GM18526 (cell line): ENCODE data around the gene MICAL3.
A peak's percentile ranks its signal among the peaks of the same experiment; 100 is the strongest.

Source experiments
- POLR2A ChIP-seq: IDR thresholded peaks from 3 replicates; pipeline ENCODE4 v1.6.1; 2011; ENCODE audit not compliant: insufficient read length; ENCODE audit errors: extremely low read depth

The MICAL3 gene

DNA sequence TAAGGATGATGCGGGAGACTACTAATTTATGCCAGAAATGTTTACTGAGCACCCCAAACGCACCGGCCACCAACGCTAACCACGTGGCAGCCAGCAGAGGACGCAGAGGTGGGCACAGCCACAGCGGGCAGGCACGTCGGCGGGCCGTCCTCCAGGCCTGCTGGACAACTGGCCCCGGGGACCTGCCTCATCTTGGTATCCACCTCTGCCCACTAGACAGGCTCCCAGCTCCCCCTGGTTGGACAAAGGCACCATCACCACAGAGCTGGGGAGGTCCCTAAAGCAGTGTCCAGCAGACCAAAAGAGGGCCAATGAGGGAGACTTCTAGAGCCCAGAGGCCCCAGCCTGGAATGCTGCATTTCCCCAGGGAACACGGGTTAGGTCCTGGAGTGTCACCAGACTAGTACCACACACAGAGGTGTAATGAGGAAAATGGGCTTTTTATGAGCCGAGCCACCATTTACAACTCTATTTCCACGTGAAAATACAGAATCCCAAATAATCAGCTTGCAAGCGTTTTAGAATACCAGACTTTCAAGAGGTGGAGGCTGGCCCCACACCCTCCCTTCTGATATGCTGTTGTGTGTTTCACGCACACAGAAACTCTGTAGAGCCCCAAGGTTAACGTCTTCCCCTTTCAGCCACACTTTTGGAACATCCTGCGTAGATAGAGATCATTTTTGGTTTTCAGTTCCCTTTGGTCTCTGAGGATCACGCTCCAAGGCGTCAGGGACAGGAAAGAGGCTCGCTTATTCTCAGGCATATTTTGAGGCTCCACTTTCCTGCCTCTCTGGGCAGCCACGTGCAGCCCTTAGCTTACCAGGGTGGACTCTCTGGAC is 226.4 kb downstream of the MICAL3 start:
- peak; percentile 22 for TF ChIP-seq POLR2A

DNA sequence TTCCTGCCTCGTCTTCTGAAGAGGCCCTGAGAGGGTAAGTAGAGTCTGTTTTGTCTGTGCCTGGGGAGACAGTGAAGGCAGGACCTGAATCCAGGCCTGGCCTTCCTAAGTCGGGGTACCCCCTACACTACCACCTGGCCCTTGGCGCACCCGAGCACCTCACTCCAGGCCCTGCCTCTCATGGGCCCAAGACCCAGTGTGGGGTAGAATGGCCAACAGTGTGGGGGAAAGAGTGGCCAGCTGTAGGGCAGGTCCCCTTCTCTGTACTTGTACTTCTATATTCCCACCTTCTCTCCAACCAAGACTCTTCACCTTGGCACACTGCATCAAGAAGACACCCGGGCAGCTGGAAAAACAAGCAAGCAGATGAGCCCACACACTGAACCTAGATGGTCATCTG is 227.7 kb downstream of the MICAL3 start:
- no peak for TF ChIP-seq POLR2A

DNA sequence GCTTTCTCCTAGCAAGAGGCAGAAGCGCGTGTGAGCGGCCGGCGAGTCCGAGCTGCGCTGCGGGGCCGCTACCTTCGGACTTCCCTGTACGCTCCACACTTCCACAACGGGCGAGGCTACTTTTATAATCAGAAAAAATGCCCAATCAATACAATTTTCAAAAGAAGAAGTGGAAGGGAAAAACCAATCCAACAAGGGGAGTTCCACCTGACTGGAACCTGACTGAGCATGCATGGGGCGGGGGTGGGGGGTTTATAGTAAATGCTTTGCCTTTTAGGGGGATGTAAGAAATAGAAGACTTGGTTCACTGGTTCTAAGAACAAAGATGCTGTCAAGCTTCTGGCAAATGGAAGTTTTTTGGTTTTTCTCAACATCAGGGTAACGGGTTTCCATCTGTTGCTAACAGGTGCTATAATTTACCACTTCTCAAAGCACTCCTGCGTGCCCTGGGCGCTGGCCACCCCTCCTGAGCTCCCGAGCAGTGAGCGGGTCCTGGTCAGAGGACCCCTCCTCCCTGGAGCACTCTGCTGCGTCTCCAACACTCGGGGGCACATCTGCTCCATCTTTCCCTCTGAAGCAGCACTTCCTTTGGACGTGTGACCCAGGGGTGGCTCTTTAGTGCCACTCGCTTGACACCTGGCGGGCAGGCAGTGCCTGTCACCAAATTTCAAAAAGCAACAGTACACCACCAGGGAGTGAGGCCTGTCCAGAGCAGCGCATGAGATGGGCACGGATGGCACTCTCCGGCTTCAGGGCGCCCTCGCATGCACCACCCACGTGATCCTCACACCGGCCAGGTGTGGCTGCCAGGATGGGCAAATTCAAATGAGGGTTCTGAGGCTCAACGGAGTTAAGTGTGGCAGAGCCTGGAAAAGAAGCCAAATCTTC is 228.5 kb downstream of the MICAL3 start:
- TF ChIP-seq POLR2A, result peak; percentile 54

DNA sequence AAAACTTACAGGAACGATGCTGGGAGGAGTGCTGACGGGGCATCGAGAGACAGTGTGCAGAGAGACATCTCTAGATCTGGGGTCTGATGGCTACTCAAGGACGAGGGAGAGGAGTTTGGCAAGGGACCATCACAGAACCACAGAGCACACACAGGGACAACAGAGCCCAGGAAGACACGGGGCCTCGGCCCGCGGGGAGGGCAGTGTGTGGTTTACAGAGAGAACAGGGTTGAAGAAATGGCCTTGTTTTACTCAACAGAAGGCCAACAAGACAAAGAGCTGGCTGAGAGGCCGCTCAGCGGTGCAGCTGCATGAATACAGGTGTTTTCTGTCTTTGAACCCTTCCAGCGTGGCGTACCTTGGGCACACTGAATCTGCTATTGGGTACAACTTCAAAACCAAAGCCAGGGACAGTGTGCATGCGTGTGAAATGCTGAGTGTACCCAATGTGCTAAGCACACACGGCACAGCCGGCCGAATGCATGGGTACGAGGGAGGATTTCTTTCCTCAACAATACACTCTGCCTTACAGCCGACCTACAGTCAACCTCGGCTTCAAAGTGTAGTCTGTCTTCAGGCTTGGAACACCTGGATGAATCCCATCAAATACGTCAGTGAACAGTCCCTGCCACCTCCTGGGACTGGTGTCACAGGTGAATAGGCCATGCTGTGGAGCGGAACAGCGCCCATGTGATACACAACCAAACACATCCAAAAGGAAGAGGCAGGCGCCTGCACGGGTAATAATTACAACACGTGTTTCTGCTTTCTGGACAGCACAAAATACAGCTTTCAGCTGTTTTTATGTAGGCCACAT is 229.4 kb downstream of the MICAL3 start:
- no peak for TF ChIP-seq POLR2A

DNA sequence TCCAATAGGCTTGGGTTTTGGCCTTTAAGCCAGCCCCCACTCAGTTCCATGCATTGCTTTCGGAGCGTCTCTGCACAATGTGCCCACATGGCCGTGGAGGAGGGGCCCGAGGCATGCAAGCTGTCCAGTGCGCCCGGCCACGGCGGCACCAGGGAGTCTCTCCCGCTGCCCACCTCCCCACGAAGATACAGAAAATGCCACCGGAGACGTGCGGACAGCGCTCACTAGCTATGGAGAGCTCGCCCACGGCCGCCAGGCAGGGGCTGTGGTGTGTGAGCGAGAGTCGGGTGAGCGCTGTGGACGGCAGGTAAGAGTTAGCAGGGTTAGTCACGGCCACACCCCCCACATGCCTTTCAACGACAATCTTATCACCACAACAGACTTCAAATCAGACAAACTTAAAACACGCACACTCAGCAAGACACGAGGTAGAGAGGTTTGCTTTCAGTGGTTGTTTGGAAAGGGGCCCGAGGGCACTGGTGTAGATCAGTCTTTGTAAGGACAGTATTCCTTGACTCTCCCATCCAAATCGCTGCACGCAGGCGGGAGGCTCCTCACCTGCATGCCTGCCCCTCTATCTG is 231.4 kb downstream of the MICAL3 start:
- TF ChIP-seq POLR2A, result no peak

DNA sequence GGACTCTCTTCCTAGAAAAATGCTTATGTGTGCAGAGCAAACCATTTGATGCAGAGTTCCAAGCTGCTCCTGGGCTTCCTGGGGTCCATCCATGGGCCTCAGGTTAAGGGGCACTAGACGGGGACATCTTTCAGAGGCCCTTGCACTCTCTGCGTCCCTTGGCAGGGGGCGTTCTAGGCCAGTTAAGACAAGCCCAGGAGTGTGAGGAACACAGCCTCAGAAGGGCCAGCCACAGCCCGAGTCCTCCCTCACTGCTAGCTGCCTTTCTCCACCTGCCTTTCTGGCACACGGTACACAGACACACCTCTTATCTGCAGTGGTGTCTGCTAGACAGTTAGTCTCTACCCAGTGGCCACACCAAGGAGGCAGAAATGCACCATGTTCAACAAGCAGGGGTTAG is 232.1 kb downstream of the MICAL3 start:
- no peak for TF ChIP-seq POLR2A

DNA sequence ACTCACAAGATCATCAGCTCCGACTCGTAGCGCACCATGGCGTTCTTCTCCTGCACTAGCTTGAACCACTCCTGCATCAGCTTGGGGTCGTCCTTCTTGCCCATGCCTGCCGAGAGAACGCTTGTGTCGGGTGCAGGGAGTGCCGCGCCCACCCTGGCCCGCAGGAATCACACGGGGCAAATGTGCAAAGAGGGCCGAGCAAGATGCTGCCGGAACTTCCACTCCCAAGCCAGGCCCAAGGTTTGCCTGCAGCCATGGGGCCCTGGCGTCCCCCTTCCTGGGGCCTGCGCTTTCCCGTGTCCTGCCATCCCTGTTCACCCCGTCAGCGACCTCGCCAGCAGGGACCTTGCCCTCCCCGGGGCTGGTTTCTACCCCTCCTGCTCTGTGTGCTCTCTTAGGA is 233.2 kb downstream of the MICAL3 start:
- no peak for TF ChIP-seq POLR2A

DNA sequence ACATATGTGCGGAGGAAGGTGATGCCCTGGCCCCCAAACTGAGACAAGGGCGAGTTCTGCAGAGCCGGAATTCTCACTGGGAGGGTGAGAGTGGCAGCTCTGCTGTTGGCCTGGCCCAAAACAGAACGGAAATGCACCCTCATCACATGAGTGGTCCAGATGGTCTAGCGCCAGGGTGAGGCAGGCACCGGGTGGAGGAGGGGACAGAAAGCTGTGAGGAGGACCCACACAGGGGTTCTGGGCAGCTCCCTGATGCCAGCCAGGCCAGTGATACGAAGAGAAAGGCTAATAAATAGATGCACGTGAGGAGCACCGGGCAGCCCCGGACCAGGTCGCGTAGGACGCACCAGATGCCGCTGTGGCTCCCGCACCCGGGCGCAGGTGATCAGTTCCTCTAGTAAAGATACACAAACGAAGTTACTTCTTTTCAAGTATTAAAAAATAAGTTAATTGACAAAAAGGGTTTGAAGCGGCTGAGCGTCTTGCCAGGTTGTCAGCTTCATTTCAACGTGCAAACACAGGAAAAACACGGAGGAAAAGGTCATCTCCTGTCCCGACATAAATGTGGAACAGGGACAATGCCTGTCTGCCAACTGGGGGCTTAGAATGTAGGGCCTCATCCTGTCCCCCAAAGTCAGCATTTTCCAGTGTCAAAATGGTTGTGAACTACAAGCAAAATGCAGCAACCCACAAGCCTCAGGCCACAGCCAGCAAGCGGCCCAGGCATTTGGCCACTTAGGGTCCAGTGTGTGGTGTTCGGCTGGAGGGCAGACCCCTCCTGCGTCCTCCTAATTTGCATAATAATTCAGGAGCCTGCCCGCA is 234.8 kb downstream of the MICAL3 start:
- TF ChIP-seq POLR2A, result no peak

DNA sequence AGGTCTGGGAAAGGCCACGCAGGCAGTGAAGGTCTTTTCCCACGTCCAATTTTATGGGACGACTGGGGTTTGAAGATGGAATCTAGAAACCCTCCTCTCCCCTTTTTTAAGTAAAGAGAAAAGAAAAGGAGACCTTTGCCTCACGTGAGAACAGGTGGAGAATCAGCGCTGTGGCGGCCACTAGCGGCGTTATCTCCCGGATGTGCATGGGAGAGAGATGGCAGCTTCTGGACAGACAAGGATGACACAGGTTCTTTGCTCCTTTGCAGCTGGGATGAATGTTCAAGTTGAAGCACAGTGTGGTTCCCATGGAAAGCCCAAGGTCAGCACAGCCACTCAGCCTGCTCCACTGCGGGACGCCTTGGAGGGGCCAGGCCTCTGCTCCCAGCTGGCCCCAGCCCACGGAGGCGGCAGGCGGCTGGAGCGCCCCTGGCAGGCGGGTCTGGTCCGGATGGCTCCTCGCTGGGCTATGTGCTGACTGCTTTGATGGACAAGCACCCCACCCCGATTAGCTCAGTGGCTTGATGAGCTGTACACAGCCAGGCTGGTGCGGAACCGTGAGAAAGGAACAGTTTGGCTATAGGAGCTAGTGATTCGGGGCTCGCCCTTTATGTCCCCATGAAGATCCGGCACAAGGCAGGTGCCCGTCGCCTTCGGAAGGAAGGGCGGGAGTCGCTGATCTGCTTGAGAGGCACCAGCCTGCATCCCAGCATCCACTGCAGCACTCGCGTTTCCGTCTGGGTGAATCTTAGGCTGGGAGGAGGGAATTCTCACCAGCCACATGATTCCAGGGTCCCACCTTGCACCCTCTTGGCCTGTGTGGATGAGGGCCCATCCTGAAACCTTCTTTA is 235.6 kb downstream of the MICAL3 start:
- TF ChIP-seq POLR2A, result no peak

DNA sequence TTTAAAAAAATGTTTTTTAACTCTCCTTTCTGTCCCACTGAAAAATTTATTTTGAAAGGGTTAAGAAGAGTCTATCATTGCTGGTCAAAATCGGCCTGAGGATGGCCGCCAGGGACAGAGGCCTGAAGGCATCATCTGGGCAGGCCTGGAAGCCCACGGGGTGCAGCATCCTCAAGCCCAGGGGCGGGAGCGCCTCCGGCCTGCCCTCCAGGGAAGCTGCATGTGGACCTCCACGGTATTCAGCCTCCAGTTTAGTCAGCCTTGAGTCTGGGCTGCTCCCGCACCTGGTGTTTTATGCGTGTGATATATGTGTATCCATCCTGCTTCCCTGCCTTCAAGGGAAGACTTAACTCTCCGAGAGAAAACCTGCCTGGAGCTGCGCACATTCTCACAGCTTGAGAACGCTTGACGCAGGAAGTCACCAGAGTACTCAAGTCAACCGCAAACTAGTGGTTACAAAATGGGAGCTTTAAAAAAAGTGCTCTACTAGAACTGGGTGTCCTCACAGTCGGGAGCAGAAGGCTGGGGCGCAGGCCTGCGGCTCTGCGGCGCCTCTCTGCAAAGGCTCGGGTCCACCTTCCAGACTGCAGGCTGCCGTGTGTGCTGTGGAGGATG is 236.5 kb downstream of the MICAL3 start:
- TF ChIP-seq POLR2A, result no peak

DNA sequence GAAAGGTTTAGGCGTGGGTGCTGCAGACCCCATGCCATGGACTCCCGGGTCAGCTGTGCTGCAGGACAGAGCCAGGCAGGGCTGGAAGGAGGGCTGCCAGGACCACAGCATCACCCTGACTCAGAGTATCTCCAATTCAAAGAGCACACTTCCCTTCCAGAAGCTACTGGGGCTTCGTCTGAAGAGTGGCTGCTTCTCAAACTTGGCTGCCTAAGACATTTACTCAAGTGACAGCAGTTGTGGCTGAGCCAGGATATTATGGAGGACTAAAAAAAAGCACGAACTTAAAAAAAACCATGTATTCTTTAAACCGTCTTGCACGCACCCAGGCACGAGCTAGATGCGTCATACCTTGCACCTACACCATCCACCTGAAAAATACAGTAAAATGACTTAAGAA is 237.1 kb downstream of the MICAL3 start:
- TF ChIP-seq POLR2A, result no peak

DNA sequence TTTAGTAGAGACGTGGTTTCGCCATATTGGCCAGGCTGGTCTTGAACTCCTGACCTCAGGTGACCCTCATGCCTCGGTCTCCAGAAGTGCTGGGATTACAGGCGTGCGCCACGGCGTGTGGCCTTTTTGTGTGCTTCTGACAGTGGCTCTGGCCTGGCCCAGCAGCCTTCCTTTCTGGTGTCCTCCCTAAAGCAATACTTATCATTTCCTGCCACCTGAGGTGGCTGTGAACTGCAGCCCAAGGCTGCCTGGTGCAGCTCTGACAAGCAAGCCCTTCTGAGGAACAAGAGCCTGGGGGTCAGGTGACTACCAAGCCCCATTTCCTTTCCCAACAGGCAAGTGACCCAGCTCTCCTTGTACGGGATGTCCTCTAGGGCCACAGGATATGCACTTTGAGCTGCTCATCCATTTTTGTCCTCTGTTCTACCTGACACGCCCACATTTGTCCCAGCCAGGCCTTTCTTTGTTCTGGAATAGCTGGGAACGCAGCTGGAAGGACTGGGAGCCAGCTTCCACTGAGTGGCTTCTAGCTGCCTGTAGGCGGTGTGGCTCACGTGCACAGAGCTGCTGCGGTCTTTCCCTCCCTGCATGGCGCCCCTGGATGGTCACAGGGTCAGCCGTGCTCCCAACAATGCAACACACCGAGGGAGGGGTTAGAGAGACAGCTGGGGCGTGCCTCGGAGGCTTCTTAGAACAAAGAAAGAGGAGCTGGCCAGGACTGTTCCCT is 237.8 kb downstream of the MICAL3 start:
- TF ChIP-seq POLR2A, result no peak
